Measurements from ENCODE around the gene S100A6. TPM values are rescaled to one million over a fixed set of nuclear protein-coding genes. Genes with fewer than 3 reads are reported as not detected.

The S100A6 gene
- total RNA-seq, 4 donors from 2014 or later: 153 to 361 (median 224) TPM

GRCh38 chr1:153545067-153546055 lies 9.6 kb upstream of the S100A6 start, which contains the start of gene S100A4:
Gene S100A4, minus strand, starts transcription at chr1:153545806. Its CDS starts 1,012 bp downstream, at chr1:153544794.
- H3K36me3 ChIP-seq: no peaks in the 10 kb centered on the region
- in situ Hi-C loops (cut with MboI; ENCODE audit: low sequenced_read_pairs in 4 of 4) (loop anchor here in 1 of 4 donors (25.0 kb wide), 1 partner anchor 442 kb away; the partner anchor contains the start of genes JTB, RAB13 and RPS27), intact Hi-C loops (cut with DNase I; ENCODE audit: low total_unique reads) (no loop called here)
- H3K27me3 ChIP-seq: no peaks in the 10 kb centered on the region
- no peaks in the 10 kb centered on the region for H3K9me3 ChIP-seq
- TF ChIP-seq, protein P1, sequence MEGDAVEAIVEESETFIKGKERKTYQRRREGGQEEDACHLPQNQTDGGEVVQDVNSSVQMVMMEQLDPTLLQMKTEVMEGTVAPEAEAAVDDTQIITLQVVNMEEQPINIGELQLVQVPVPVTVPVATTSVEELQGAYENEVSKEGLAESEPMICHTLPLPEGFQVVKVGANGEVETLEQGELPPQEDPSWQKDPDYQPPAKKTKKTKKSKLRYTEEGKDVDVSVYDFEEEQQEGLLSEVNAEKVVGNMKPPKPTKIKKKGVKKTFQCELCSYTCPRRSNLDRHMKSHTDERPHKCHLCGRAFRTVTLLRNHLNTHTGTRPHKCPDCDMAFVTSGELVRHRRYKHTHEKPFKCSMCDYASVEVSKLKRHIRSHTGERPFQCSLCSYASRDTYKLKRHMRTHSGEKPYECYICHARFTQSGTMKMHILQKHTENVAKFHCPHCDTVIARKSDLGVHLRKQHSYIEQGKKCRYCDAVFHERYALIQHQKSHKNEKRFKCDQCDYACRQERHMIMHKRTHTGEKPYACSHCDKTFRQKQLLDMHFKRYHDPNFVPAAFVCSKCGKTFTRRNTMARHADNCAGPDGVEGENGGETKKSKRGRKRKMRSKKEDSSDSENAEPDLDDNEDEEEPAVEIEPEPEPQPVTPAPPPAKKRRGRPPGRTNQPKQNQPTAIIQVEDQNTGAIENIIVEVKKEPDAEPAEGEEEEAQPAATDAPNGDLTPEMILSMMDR (IDR thresholded peaks at IDR 0.05 in 4 of 5, conservative IDR thresholded peaks at IDR 0.05 in 1 of 5): no peak
- peak; percentile 25 to 26 for TF ChIP-seq POLR2A (IDR thresholded peaks at IDR 0.05)
- H3K4me3 ChIP-seq: peak within 1 kb of the TSS; percentile 41 to 48 (median 46)
- ATAC-seq (peak; percentile 87), DNase-seq (peak; percentile 88 to 96)
- peak within 1 kb of the TSS; percentile 63 to 81 (median 72) for H3K27ac ChIP-seq
- H3K4me1 ChIP-seq: peaks cover 30 to 64% of the 10 kb centered on the region in 2 donors

DNA sequence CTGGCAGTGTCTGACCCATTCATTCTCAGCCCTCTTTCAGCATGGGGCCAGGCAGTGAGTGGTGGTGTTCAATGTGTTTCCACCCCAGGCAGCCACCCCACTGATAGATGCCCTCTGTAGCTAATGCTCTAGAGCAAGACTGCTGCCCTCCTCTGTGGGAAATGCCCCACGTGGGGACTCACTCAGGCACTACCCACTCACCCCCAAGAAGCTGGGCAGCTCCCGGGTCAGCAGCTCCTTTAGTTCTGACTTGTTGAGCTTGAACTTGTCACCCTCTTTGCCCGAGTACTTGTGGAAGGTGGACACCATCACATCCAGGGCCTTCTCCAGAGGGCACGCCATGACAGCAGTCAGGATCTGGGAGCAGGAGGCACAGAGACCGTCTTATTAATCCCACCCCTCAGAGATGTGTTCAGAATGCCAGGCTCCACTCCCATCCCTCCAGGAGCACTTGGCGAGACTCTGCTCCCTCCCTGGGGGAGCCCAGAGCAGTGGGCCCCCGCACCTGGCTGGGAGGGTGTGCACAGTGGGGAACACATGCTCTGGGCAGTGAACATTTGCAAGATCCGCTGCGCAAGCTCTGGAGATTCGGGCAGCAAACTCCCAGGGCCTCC lies 8.8 kb upstream of the S100A6 start:
- no peak for TF ChIP-seq POLR2A (IDR thresholded peaks at IDR 0.05)
- TF ChIP-seq, protein P1 (IDR thresholded peaks at IDR 0.05 in 4 of 5, conservative IDR thresholded peaks at IDR 0.05 in 1 of 5): no peak
- H3K4me3 ChIP-seq: peak overlapping the region; percentile 32 to 48 (median 43)
- peak; percentile 3 to 4 for ATAC-seq
- peak overlapping the region; percentile 63 to 81 (median 72) for H3K27ac ChIP-seq
- H3K27me3 ChIP-seq: no peaks in the 10 kb centered on the region
- in situ Hi-C loops (cut with MboI; ENCODE audit: low sequenced_read_pairs in 4 of 4) (loop anchor here in 1 of 4 donors (25.0 kb wide), 1 partner anchor 443 kb away; the partner anchor contains the start of genes JTB, RAB13 and RPS27), intact Hi-C loops (cut with DNase I; ENCODE audit: low total_unique reads) (no loop called here)
- no peak for DNase-seq
- no peaks in the 10 kb centered on the region for H3K9me3 ChIP-seq
- peaks cover 27 to 59% of the 10 kb centered on the region in 2 donors for H3K4me1 ChIP-seq
- no peaks in the 10 kb centered on the region for H3K36me3 ChIP-seq

DNA sequence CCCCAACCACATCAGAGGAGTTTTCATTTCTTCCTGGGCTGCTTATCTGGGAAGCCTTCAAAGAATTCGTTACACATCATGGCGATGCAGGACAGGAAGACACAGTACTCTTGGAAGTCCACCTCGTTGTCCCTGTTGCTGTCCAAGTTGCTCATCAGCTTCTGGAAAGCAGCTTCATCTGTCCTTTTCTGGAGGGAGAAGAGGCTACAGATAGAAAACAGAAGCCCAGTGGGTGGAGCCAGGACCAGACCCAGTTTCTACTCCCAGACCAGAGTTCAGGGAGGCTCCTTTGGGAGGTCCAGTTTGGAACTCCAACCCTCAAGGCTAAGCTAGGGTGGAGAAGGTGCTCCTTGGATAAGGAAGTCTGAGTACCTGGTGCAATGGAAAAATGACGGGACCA lies 7.9 kb upstream of the S100A6 start:
- H3K4me1 ChIP-seq: peaks cover 20 to 50% of the 10 kb centered on the region in 2 donors
- ATAC-seq (no peak), DNase-seq (no peak)
- no peaks in the 10 kb centered on the region for H3K27me3 ChIP-seq
- peak overlapping the region; percentile 12 to 81 (median 48) for H3K27ac ChIP-seq
- peak overlapping the region in 1 of 4 donors; percentile 48 for H3K4me3 ChIP-seq
- no peak for TF ChIP-seq POLR2A (IDR thresholded peaks at IDR 0.05)
- TF ChIP-seq, protein P1 (IDR thresholded peaks at IDR 0.05 in 4 of 5, conservative IDR thresholded peaks at IDR 0.05 in 1 of 5): no peak
- no peaks in the 10 kb centered on the region for H3K9me3 ChIP-seq
- in situ Hi-C loops (cut with MboI; ENCODE audit: low sequenced_read_pairs in 4 of 4): loop anchor here in 1 of 4 donors (25.0 kb wide), 1 partner anchor 444 kb away; the partner anchor contains the start of genes JTB, RAB13 and RPS27
- no peaks in the 10 kb centered on the region for H3K36me3 ChIP-seq
- intact Hi-C loops (cut with DNase I; ENCODE audit: low total_unique reads): no loop called here

DNA sequence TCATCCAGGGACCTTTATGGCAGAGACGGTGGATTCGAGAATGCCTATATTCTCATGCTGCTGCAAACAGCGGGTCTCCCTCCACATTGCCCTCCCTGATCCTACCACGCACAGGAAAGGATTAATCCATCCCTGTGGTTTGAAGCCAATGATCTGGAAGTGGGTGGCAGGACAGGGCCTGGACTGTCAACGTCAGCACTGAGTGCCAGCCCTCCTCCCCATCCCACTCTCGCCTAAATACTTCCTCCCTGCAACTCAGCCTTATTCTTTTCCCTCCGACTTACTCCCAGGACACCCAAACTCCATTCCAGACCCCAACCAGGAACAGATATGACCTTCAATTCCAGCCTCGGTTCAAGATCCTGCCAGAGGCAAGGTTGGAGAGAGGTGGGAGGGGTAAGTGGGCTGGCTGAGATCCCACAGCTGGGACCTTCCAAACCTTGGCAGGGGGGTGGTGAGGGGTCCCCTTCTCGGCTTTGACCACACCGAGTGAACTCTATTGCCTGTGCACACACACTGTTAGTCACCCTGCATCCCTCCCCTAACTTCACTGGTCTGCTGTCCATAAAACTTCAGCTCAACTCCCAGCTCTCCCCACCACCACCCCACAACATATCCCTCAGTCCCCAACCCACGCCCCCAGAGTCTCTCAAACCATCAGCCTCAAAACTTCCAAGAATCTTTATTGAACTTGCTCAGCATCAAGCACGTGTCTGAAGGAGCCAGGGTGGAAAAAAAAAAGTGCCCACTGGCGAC lies 7.3 kb upstream of the S100A6 start:
- intact Hi-C loops (cut with DNase I; ENCODE audit: low total_unique reads): no loop called here
- no peaks in the 10 kb centered on the region for H3K27me3 ChIP-seq
- H3K9me3 ChIP-seq: no peaks in the 10 kb centered on the region
- H3K4me3 ChIP-seq: peak overlapping the region in 1 of 4 donors; percentile 48
- peak overlapping the region in 2 of 4 donors; percentile 33 to 81 for H3K27ac ChIP-seq
- peaks cover 19 to 45% of the 10 kb centered on the region in 2 donors for H3K4me1 ChIP-seq
- H3K36me3 ChIP-seq: no peaks in the 10 kb centered on the region
- in situ Hi-C loops (cut with MboI; ENCODE audit: low sequenced_read_pairs in 4 of 4): loop anchor here in 1 of 4 donors (25.0 kb wide), 1 partner anchor 444 kb away; the partner anchor contains the start of genes JTB, RAB13 and RPS27
- no peak for ATAC-seq
- no peak for TF ChIP-seq POLR2A (IDR thresholded peaks at IDR 0.05)
- TF ChIP-seq, protein P1 (IDR thresholded peaks at IDR 0.05 in 4 of 5, conservative IDR thresholded peaks at IDR 0.05 in 1 of 5): no peak
- no peak for DNase-seq

Data from gastrocnemius medialis (tissue), 4 donors.